Measurements from ENCODE around the gene PPP2R5B.

DNA sequence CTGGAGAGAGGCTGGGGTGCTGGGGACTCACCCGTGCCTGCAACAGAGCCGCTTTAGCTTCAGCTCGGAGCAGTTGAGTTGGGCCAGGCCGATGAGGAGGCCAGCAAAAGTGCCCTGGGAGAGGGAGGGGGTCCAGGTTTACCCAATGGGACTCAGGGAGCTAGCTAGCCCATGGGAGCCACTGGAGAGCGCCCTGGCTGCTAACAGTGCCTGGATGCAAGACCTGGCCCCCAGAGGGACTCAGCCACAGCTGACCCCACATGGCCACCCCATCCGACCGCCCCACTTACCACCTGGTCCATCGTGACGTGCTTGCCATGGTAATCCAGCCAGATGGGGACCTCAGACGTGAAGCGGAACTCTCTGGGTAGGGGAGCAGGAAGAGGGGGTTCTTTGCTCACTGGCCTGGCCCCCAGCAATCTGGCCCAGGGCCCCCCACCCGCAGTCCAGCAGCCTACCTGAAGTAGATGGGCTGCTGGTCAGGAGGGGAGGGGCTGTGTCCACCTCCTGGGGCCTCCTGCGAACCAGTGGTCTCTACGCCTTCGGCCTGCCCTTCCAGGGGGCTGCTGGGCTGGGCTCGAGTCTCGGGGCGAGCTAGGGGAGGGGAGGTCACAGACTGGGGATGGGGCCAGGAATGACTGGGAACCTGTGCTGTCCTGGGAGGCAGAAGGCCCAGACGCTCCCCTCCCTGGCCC, 27.0 kb upstream of the PPP2R5B start:
- TF ChIP-seq, protein P1, sequence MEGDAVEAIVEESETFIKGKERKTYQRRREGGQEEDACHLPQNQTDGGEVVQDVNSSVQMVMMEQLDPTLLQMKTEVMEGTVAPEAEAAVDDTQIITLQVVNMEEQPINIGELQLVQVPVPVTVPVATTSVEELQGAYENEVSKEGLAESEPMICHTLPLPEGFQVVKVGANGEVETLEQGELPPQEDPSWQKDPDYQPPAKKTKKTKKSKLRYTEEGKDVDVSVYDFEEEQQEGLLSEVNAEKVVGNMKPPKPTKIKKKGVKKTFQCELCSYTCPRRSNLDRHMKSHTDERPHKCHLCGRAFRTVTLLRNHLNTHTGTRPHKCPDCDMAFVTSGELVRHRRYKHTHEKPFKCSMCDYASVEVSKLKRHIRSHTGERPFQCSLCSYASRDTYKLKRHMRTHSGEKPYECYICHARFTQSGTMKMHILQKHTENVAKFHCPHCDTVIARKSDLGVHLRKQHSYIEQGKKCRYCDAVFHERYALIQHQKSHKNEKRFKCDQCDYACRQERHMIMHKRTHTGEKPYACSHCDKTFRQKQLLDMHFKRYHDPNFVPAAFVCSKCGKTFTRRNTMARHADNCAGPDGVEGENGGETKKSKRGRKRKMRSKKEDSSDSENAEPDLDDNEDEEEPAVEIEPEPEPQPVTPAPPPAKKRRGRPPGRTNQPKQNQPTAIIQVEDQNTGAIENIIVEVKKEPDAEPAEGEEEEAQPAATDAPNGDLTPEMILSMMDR (IDR thresholded peaks at IDR 0.05 in 4 of 5, conservative IDR thresholded peaks at IDR 0.05 in 1 of 5): no peak
- TF ChIP-seq POLR2A (IDR thresholded peaks at IDR 0.05): no peak
